Stimulated activated CD4-positive, alpha-beta T cell treated with anti-CD3 and anti-CD28 coated beads, Interleukin-4, amount 100 ng/mL, for 24 hours (primary cell): ENCODE data around the gene NAV2.
A peak's percentile ranks its signal among the peaks of the same experiment; 100 is the strongest.
"Not testable (repeated sequence)": the region's sequence is repeated elsewhere in the genome, so short reads cannot be mapped to it uniquely, and the experiment has no call there.

Experiments
- DNase-seq: peaks from one replicate; pipeline ENCODE4 v3.0.0-alpha.2; 2020

Gene NAV2

DNA sequence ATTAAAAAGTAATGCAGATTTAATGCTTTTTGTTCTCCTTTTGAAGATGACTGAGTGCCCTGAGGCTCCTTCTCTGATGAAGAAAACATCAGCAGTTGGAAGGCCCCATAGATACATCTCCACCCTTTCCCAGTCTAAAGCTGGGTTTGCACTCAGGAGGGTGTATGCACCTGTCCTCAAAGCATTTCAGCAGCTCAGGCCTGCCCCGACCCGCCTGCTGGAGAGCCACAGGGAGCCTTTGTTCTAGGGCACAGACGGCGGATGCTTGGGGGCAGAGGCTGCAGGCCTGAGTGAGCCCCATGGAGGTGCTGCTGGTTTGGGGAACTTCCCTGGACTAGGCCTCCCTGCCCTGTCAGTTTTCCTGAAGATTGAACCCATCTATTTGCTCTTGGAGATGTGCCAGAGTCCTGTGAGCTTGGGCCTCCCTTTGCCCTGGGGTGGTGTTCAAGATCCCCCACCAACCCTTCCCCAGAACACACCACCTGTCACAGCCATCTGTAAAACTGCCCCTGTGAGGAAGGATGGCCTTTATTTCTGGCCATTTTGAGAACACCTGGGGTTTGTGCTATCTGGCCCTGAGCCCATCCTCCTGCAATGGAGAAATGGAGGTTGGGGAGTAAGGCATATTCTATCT lies 160.0 kb downstream of the NAV2 start:
- DNase-seq: no peak

DNA sequence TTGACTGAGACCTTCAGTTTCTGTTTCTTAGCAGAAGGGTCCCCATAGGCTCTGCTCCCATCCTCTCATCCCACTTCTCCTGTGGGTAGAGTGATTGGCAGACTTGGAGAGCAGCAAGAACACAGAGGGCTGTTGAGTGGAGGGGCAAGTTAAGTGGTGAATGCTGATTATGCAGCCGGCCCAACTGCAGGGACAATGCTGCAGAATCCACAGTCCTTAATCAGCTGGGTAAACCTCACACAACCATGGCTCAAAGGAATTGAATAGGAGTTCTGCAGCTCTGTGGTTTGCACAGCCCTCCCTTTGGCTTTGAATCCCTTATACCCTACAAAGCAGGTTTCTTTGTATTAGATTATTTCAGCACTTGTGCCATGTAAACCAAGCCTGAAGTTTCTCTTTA lies 161.1 kb downstream of the NAV2 start:
- DNase-seq: no peak

DNA sequence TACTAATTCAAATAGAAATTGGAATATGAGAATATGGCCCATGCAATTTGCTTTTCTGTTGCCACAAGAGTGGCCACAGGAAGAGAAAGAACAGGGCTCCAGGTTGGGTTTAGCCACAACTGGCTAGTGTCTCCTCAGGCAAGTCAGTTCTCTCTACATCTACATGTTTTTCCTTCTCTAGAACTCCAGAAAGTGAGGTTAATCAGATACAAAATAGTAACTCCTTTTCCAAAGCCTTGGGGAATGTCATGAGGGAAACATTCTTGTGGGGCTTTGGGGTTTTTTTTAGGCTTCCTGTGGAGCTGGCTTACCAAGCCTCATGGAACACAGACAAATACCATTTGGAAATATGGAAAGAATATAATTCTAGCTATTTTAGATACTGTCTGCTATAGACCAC lies 161.6 kb downstream of the NAV2 start:
- no peak for DNase-seq

DNA sequence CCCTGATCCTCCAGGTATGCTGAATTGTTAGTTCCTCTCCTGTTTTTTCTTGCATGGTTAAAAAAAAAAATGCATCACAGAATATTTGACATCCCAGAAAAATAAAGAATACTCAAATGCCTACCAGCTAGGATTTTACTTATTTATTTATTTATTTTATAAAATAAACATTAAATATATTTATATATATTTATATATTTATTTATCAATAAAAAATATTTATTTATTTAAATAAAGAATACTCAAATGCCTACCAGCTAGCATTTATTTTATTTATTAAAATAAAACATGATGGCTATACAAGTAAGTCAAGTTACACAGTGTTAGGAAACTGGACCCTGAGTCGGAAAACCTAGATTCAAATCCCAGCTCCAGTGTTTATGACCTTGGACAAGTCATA lies 164.1 kb downstream of the NAV2 start:
- no peak for DNase-seq

DNA sequence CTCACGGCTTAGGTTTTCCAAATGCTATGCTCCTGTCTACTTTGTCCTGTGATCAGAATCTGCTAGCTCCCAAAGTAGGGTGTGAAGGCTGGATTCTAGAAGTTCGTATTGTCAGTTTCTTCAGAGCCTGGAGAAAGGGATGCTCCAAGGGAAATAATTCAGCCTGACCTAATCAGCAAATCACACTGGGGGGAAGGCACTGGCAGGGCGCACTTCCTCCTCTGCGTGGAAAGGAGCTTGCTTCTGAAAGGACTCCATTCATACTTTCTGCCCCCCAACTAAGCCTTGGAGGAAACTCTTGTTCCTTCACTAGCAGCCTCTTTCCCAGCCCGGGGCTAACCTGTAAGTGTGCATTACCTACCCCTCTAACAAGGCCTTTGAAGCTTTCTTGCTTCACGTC lies 165.9 kb downstream of the NAV2 start:
- no peak for DNase-seq

DNA sequence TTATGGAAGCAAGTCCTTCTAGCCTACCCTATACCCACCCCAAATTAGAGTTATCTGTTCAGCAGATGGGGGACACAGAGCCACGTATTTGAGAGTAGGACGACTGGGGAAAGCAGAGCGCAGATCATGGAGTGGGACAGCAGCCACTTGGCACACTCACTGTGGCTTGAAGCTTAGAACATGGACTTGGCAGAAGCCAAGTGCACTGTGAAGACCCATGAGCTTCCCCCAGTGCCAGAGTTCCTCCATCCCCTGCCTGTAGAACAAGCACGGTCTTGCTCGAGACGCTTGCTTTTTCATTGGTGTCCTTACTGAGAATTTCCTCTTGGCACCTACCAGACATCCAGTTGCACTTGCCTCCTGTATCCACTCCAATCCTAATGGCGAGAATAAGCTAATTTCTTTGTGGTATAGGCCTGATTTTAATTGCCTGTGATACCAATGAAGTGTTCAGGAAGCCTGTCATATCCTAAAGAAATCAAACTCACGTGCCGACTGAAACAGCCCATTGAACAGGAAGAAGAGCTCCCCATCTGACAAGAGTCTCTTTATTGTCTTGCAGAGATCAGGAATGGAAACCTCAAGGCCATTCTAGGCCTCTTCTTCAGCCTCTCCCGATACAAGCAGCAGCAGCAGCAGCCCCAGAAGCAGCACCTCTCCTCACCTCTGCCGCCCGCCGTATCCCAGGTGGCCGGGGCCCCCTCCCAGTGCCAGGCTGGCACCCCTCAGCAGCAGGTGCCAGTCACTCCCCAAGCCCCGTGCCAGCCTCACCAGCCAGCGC lies 166.9 kb downstream of the NAV2 start:
- DNase-seq: no peak

DNA sequence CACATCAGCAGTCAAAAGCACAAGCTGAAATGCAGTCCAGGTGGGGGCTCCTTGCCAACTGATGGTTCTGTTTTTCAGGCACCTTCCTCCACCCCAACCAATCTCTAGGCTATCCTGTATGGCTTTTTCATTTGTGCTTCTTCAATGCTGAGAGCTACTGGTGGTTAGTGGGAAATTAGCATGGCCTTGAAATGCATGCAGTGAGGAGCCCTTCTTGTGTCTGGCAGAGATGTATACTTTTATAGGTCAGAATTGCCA lies 167.4 kb downstream of the NAV2 start:
- DNase-seq: no peak

DNA sequence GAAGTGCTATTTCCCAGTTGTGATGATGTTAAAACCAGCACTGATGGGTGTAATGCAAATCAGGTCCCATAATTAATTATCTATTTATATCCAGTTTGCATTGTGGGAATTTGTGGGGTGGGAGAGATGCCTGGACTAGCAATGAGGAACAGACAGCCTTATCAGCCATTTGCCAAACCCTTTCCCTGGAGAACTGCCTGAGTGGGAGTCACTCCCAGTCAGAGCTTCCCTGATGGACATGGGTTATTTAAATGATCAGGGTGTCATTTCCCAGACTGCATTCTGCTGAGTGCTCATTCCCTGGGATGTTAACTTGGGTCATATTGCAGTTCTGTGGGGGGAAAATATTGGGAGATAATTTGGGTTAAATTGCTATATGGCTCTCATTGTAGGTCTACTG lies 168.5 kb downstream of the NAV2 start:
- DNase-seq: no peak

DNA sequence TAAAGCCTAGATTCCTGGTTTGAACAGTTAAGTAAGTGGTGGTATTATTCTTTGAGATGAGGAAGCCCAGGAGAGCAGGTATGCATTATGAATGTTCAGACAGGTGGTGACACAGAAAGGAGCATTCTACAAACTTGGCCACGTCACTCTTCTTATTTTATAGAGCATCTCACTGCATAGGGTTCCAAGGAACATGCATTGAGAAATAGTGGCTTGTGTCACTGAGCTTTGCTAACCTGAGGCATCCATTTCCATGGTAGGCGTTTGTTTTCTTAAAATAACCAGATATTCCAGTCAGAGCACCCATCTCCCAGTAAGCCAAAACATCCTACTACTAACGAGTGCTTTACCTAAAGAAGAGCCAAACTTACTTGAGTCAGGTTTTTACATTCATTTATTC lies 169.7 kb downstream of the NAV2 start:
- no peak for DNase-seq

DNA sequence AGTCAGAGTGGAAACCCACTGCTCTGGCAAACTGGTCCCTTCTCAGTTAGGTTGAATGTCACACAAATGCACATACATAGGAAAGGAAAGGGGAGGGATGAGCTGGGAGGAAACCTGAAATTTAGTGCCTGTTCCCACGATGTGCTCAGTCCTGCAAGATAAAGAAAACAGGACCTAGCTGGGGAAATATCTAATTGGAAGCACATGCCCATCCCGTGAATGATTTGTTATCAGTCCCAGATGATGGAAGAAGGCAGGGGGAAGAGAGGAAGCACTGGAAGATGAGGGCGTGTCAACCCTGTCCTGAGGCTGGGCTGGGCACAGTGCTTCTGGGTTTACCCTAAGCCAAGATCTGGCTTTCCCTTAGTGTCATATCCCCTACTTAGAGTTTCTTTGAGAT lies 173.9 kb downstream of the NAV2 start:
- DNase-seq: no peak

DNA sequence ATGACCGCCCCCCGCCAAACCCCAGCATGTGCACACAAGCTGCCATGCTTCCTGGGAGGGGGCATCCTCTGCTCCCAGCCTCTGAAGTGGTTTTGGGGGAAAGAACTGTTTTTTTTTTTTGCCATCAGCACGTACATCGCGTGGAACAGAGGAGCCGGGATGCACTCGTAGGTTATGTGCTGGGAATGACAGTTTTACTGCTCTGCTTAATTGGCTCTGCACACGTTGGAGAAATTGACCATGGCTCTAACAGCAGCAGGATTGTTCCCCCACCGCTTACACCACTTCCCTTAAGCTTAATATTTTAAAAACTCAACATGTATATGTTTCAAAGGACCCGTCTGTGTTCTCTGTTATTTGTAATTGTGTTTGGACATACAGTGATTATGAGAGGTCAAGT lies 175.2 kb downstream of the NAV2 start:
- DNase-seq: no peak

DNA sequence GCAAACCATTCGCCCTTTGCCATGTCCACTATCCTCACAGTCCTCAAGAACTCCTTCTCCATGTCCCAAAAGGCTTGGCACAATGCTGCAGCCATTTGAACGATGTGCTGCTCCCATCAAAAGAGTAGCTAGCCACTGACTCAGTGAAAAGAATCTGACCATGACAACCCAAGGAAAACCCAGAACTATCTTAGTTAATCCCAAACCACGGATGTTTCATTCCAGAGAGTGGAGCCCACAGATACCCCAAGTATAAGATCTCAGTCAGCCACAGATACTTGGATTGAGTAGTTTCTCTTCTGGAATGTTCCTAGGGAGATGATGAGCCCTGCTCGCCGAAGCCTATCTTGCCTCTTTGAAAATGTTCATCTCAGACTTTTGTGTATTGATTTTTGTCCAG lies 176.9 kb downstream of the NAV2 start:
- no peak for DNase-seq

DNA sequence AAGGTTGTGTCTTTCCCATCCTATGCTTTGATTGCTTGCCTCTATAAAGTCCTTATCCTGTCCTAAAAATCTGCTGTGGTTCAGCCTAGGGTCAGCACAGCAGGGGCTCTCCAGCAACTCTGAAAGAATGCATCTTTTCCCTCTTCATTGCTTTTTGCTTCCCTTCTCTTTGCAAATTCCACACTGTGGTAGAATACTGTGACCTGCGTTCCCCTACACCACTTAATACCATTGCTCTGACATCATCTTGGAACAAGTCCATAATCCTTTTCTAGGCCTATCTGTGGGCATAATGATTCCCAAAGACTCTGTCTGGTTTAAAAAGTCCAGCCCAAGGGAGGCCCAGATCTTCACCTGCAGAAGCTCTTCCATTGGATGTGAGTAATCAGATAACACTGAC lies 177.7 kb downstream of the NAV2 start:
- DNase-seq: no peak

DNA sequence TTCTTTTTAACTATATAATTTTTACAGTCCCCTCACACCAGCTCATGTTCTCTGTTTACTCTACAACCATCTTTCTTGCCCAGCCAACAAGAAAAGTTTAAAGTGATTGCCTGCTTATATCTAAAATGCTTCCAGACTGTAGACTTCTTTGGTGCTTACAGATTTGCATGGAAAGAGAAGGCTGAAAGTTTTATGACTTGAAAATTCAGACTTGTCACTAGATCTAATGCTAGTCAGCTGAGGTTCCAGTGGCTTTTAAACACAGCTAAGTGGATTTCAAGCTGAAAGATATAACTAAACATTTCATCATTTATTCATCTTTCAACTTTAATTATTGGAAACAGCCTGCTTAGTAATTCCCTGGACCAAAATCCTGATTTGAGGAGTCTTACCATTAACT lies 178.4 kb downstream of the NAV2 start:
- DNase-seq: no peak

DNA sequence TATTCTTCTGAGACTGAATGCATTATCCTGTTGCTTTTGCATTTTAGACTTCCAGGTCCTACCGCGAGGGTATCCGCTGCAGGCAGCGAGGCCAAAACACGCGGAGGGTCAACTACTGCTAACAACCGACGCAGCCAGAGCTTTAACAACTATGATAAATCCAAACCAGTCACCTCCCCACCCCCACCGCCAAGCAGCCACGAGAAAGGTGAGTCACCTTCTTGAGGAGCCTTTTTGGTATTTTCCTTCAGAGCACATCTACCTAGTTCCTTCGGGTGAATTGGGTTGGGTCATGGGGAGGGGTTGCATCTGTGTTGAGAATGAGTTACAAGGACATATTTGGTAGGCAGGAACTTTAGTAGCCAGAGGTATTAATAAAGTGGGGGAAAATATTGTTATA lies 179.8 kb downstream of the NAV2 start:
- no peak for DNase-seq

DNA sequence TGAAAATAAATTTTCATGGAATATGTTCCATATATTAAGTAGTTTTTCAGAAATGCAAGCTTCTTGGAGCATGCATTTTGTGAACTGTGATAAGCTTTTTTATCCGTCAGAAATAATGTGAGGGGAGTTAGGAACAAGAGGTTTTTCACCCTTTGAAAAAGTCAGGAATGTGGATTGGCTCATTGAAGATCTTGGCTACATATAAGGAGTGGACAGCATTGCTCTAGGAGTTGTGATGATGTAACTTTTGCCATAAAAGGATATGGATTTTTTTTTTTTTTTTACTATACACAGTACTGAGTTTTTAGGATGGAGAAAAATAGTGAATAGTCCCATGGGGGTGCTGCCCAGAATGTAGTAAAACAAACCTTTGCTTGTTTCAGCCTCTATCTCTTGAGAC lies 180.2 kb downstream of the NAV2 start:
- no peak for DNase-seq

DNA sequence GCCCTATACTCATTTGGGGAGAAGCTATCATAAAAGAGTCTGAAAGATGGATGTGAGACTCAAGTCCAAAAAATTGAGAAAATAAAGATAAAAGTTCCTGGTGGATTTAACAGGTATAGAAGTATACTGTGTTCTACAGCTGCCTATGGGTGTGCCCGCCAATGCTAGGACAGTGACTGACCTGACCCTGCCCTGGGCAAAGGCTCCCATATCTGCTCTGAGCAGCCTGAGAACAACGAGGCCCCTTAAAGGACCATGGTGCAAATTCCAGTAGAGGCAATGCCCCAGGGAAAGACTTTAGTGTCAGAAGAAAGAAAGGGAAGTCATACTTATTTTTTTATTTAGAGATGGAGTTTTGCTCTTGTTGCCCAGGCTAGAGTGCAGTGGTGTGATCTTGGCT lies 181.8 kb downstream of the NAV2 start:
- no peak for DNase-seq

DNA sequence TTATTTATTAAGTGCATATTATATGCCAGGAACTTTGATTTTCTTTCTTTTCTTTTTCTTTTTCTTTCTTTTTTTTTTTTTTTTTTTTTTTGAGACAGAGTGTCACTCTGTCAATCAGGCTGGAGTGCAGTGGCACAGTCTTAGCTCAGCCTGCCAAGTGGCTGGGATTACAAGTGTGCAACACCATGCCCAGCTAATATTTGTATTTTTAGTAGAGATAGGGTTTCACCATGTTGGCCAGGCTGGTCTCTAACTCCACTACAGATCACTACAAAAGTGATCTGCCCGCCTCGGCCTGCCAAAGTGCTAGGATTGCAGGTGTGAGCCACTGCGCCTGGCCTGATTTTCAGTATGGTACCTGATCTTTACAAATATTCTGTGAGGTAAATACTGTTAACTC lies 182.4 kb downstream of the NAV2 start:
- not testable (repeated sequence) for DNase-seq

DNA sequence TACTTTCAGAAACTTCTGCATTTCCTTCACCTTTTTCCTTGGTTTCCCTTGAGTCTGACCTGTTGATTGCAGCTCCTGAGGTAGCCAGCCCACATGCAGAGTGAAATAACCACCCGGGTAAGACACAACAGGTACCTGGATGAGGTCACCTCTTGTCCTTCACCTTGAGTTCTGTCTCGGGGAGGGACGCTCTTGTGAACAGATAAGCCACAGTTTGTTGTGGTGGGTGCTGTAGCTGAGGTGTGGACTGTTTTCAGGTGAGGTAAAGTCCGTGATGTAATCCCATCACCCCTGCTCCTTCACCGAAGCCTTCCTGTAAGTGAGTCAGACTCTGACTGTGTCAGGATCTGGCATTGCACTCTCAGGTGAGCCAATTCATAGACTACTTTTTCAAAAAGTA lies 183.1 kb downstream of the NAV2 start:
- DNase-seq: no peak

DNA sequence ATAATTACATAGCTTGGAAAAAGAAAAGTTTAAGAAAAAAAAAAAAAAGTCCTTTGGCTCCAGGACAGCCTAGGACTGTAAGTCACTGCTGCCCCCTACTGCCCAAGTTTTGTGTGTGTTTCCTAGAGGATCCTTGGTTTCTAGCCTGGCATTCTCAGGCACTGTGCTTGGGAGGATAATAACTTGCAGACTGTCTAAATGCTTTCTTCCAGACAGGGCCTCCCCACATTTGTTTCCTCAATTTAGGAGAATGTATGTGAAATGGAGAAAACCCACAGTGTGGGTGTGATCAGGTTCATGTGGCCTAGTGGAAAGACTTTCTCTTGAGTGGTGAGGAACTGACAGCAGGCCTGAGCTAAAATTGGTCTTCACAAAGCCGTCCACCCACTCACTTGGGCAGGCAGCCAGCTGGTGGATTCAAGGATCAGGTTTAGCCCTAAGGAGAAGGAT lies 191.0 kb downstream of the NAV2 start:
- DNase-seq: peak; percentile 44

DNA sequence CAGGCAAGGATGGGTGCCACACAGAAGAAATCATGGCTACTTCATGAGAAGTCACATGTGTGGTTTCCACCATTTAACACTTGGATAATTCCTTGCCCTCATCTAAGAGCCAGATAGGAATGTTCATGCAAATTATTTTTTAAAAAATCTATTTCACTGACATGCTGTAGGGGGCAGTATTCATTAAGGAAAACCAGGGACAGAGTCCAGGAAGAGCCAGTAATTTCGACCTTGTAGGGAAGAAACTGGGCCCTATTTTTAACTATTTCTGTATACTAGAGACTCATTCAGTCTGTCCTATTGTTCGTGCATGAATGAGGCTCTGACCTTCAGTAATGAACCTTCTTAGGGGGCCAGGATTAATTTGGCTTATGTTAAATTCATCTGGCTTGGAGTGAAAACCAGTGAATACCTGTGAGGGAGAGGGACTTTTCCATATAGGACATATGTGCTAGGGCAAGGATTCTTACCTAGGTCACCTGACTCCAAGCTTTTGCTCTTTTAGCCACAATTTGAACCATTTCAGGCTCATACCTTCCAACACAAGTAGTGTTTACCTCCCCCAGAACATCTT lies 192.7 kb downstream of the NAV2 start:
- no peak for DNase-seq

DNA sequence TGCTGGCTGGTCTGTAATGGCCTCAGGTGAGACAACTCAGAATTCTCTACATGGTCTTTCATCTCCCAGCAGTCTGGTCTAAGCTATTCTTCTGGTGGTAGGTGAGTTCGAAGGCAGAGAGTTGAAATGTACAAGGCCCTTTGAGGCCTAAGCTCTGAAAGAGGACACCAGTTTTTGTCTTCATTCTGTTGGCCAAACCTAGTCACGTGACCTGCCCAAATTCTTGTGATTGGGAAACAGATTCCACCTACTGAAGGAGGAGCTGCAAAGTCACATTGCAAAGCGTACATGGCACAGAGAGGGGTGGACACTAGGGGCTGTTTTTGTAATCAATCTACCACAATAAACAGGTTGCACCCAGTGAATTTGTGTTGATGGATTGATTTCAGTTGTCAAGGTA lies 193.5 kb downstream of the NAV2 start:
- no peak for DNase-seq

DNA sequence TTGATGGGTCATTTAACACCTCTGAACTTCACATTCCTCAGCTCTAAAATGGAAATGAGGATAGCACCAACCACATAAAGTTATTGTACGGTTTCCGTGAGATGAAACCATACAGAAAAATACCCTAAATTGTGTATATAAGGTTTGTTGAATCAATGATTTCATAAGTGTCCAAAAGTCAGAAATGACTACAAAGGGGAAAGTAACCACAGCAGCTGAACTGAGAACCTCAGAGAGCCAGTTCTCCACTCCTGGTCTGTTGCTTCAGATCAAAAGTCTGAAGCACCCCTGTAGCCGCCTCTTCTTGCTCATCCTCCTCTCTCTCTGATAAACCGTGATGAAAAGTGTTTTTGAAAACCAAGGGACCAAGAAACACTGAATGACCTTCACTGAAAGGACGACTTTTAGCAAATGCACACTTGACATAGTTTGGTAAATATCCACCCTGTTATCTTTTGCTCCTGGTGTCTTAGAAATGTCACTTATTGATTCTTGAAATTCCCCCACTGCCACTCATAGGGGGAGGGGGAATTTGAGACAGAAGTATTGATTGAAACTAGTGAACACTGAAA lies 194.5 kb downstream of the NAV2 start:
- DNase-seq: no peak

DNA sequence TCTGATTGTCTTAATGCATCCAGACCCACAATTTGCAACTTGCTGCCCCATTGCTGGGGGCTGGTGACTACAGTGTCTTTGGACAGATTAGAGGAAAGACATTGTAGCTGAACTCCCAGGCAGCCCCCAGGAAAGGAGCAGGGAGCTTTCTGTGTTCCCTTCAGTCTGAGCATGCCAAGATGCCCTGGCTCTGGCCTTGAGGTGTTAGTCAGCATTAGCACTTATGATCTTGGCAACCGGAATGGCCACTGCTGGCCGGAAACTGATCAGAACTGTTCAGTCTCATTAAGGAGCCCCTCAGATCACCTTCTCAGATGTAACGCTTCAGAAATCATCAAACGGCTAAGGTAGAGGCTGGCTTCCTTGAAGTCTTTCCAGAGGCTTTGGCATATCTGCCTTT lies 195.2 kb downstream of the NAV2 start:
- no peak for DNase-seq

DNA sequence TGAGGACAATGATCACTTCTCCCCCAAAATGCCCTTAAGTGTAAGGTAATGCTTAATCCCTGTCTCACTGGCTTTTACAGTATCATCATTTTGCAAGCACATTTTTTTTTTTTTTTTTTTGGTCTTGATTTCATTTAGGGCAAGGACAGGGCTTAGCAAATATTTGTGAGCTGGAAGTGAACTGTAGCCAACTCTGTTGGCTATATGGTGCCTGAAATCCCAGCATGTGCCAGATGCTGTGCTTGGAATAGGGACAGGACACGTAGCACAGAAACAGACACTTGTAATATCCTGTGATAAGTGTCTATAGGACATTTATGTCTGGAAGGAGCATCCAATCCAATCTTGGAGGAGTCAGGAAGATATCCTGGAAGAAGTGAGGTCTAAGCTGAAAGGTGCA lies 198.3 kb downstream of the NAV2 start:
- DNase-seq: no peak
